Measurements from ENCODE around the gene KCNH2. TPM values are rescaled to one million over a fixed set of nuclear protein-coding genes. Genes with fewer than 3 reads are reported as not detected.
A peak's percentile ranks its signal among the peaks of the same experiment; 100 is the strongest.
"Not testable (repeated sequence)": the region's sequence is repeated elsewhere in the genome, so short reads cannot be mapped to it uniquely, and the experiment has no call there.

Gene KCNH2
- 1 to 10 TPM in 1 of 2 donors, under 1 TPM in 1; 0.65 to 2.4 TPM for total RNA-seq
- under 1 TPM; 0.23 to 0.63 TPM for polyA plus RNA-seq
- long read RNA-seq, donor 1, partial matches to known transcripts = 2 of 4 reads
- long read RNA-seq, donor 1, other reads (novel, unspliced or antisense) = 0 of 4 reads
- long read RNA-seq, donor 2, partial matches to known transcripts = 0 of 1 reads
- long read RNA-seq, donor 2, other reads (novel, unspliced or antisense) = 0 of 1 reads

DNA sequence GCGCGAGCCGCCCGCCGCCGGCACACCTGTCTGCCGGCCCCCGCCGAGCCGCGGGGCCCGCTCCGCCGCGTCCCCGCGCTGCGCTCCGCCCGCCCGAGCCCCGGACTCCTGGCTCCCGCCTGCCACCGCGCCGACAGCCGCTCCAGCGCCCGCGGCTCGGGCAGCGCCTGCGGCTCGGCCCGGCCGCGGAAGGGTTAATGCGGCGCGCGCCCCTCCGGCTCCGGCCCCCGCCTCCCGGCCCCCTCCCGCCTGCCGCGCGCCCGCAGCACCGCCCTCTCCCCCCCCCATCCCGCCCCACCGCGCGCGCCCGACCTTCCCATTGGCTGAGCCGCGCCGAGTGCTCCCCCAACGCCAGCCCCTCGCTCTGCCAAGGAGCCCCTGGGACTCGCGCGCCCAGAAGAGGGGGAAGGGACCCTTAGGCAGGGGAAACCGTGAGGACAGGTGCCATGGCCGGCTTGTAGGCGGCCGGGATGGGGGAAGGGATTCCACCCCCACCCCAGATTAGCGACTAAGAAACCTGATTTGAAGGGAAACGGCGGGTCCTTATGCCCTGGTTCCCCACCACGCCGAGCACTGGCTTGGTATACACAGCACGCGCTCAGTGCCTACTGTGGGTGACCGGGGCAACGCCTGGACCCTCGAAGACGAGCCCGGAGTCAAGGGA, at the start of gene KCNH2:
Gene KCNH2 (minus strand): TSS at position 196 of the 664 bp plus-strand sequence. CDS start 408 bp downstream, outside the sequence.
- 1% methylated on average over 35 to 81 of the region's 81 CpGs for WGBS, 2 donors
- Histone ChIP-seq H3K9me3 (ENCODE audit: control insufficient read depth, low read length) (no peaks in the 10 kb centered on the region), H3K27me3 (ENCODE audit: control insufficient read depth in 1 of 2, insufficient read depth in 2 of 2, low read length in 1 of 2) (no peaks in the 10 kb centered on the region), H3K27ac (ENCODE audit: low read depth in 1 of 2, low read length in 2 of 2) (no peak within 1 kb of the TSS), H3K4me1 (ENCODE audit: control insufficient read depth in 1 of 2, insufficient read depth in 2 of 2, low read length in 2 of 2) (peaks cover 0 to 4% of the 10 kb centered on the region in 2 donors), H3K36me3 (ENCODE audit: control insufficient read depth in 1 of 2, insufficient read depth in 2 of 2, low read length in 1 of 2) (no peaks in the 10 kb centered on the region), H3K4me3 (ENCODE audit: low read length in 2 of 2) (peak within 1 kb of the TSS; percentile 27 to 36)
- ATAC-seq (ENCODE audit: low FRiP score) (no peak), DNase-seq (no peak)
- intact Hi-C loops (cut with DNase I) = no loop called here

- ATAC-seq (ENCODE audit: low FRiP score); H3K27me3 ChIP-seq (ENCODE audit: control insufficient read depth in 1 of 2, insufficient read depth in 2 of 2, low read length in 1 of 2); DNase-seq; H3K9me3 ChIP-seq (ENCODE audit: control insufficient read depth, low read length); H3K27ac ChIP-seq (ENCODE audit: low read depth in 1 of 2, low read length in 2 of 2); H3K36me3 ChIP-seq (ENCODE audit: control insufficient read depth in 1 of 2, insufficient read depth in 2 of 2, low read length in 1 of 2); H3K4me1 ChIP-seq (ENCODE audit: control insufficient read depth in 1 of 2, insufficient read depth in 2 of 2, low read length in 2 of 2): not testable (repeated sequence)
- 7 to 13% methylated on average over 16 of the region's 16 CpGs for WGBS, 2 donors
- peak overlapping the region; percentile 37 to 62 for H3K4me3 ChIP-seq (ENCODE audit: low read length in 2 of 2)
- intact Hi-C loops (cut with DNase I) = loop anchor here (2.0 to 5.0 kb wide), 3 partner anchors 31 to 85 kb away; partner anchors contain the start of genes SLC4A2 (in 1 of the 2) and TMUB1 (in 1 of the 2)
Measured at GRCh38 chr7:151027728-151028130, 49.6 kb upstream of the KCNH2 start.

- not testable (repeated sequence) for H3K4me3 ChIP-seq (ENCODE audit: low read length in 2 of 2); H3K4me1 ChIP-seq (ENCODE audit: control insufficient read depth in 1 of 2, insufficient read depth in 2 of 2, low read length in 2 of 2); DNase-seq; H3K27ac ChIP-seq (ENCODE audit: low read depth in 1 of 2, low read length in 2 of 2); H3K36me3 ChIP-seq (ENCODE audit: control insufficient read depth in 1 of 2, insufficient read depth in 2 of 2, low read length in 1 of 2); H3K9me3 ChIP-seq (ENCODE audit: control insufficient read depth, low read length); H3K27me3 ChIP-seq (ENCODE audit: control insufficient read depth in 1 of 2, insufficient read depth in 2 of 2, low read length in 1 of 2); ATAC-seq (ENCODE audit: low FRiP score)
- intact Hi-C loops (cut with DNase I) = loop anchor here (5.0 kb wide), 1 partner anchor 85 kb away; no protein-coding TSS in a partner anchor
- WGBS, 2 donors = 56 to 61% methylated on average over 19 of the region's 19 CpGs
Measured at GRCh38 chr7:151026771-151027727, 48.9 kb upstream of the KCNH2 start.

GRCh38 chr7:151025924-151026671, 48.0 kb upstream of the KCNH2 start:
- no peak overlapping the region for H3K27ac ChIP-seq (ENCODE audit: low read depth in 1 of 2, low read length in 2 of 2)
- no peaks in the 10 kb centered on the region for H3K9me3 ChIP-seq (ENCODE audit: control insufficient read depth, low read length)
- H3K36me3 ChIP-seq (ENCODE audit: control insufficient read depth in 1 of 2, insufficient read depth in 2 of 2, low read length in 1 of 2) = no peaks in the 10 kb centered on the region
- no peak overlapping the region for H3K4me3 ChIP-seq (ENCODE audit: low read length in 2 of 2)
- no peaks in the 10 kb centered on the region for H3K4me1 ChIP-seq (ENCODE audit: control insufficient read depth in 1 of 2, insufficient read depth in 2 of 2, low read length in 2 of 2)
- intact Hi-C loops (cut with DNase I) = loop anchor here (5.0 kb wide), 1 partner anchor 86 kb away; no protein-coding TSS in a partner anchor
- H3K27me3 ChIP-seq (ENCODE audit: control insufficient read depth in 1 of 2, insufficient read depth in 2 of 2, low read length in 1 of 2) = no peaks in the 10 kb centered on the region
- 91 to 93% methylated on average over 4 of the region's 4 CpGs for WGBS, 2 donors
- ATAC-seq (ENCODE audit: low FRiP score) = no peak
- DNase-seq = no peak

- ATAC-seq (ENCODE audit: low FRiP score) = no peak
- Histone ChIP-seq H3K9me3 (ENCODE audit: control insufficient read depth, low read length) (no peaks in the 10 kb centered on the region), H3K27ac (ENCODE audit: low read depth in 1 of 2, low read length in 2 of 2) (no peak within 1 kb of the TSS), H3K36me3 (ENCODE audit: control insufficient read depth in 1 of 2, insufficient read depth in 2 of 2, low read length in 1 of 2) (no peaks in the 10 kb centered on the region), H3K4me1 (ENCODE audit: control insufficient read depth in 1 of 2, insufficient read depth in 2 of 2, low read length in 2 of 2) (no peaks in the 10 kb centered on the region), H3K27me3 (ENCODE audit: control insufficient read depth in 1 of 2, insufficient read depth in 2 of 2, low read length in 1 of 2) (no peaks in the 10 kb centered on the region), H3K4me3 (ENCODE audit: low read length in 2 of 2) (no peak within 1 kb of the TSS)
- no peak for DNase-seq
- whole genome bisulfite sequencing, 2 donors = 79 to 88% methylated on average over 4 of the region's 4 CpGs
- intact Hi-C loops (cut with DNase I) = loop anchor here (5.0 kb wide), 1 partner anchor 88 kb away; no protein-coding TSS in a partner anchor
Measured at GRCh38 chr7:151024435-151025056, 46.4 kb upstream of the KCNH2 start, which contains the start of gene ATG9B. TSS of gene ATG9B (minus strand) at chr7:151024494. CDS start at chr7:151024423, 71 bp downstream.

GRCh38 chr7:151023232-151023631, 45.1 kb upstream of the KCNH2 start:
- intact Hi-C loops (cut with DNase I) = no loop called here
- DNase-seq (no peak), ATAC-seq (ENCODE audit: low FRiP score) (no peak)
- no peaks in the 10 kb centered on the region for H3K9me3 ChIP-seq (ENCODE audit: control insufficient read depth, low read length)
- H3K36me3 ChIP-seq (ENCODE audit: control insufficient read depth in 1 of 2, insufficient read depth in 2 of 2, low read length in 1 of 2) = no peaks in the 10 kb centered on the region
- H3K4me3 ChIP-seq (ENCODE audit: low read length in 2 of 2) = no peak overlapping the region
- no peaks in the 10 kb centered on the region for H3K4me1 ChIP-seq (ENCODE audit: control insufficient read depth in 1 of 2, insufficient read depth in 2 of 2, low read length in 2 of 2)
- H3K27me3 ChIP-seq (ENCODE audit: control insufficient read depth in 1 of 2, insufficient read depth in 2 of 2, low read length in 1 of 2) = no peaks in the 10 kb centered on the region
- no peak overlapping the region for H3K27ac ChIP-seq (ENCODE audit: low read depth in 1 of 2, low read length in 2 of 2)
- 74 to 79% methylated on average over 10 of the region's 10 CpGs for WGBS, 2 donors

DNA sequence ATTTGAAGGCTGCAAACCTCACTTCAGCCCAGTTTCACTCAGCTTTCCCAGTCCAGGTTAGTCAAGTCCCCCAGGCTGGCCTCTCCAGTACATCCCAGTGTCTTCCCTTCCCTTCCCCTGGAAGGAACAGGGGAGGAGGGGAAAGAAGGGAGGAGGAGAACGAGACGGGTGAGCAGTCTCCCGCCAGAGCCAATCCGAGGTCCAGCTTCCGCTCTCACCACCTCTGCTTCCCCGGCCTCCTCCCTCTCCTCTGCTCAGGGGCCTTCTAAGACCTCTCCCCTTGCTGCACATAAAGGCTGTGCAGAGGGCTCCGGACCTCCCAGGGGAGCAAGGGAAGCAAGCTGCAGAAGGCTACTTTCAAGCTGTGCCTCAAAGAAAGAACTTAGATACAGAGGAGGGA, 42.1 kb upstream of the KCNH2 start:
- no peak overlapping the region for H3K4me3 ChIP-seq (ENCODE audit: low read length in 2 of 2)
- ATAC-seq (ENCODE audit: low FRiP score) = no peak
- intact Hi-C loops (cut with DNase I) = no loop called here
- no peak for DNase-seq
- no peaks in the 10 kb centered on the region for H3K27me3 ChIP-seq (ENCODE audit: control insufficient read depth in 1 of 2, insufficient read depth in 2 of 2, low read length in 1 of 2)
- no peaks in the 10 kb centered on the region for H3K9me3 ChIP-seq (ENCODE audit: control insufficient read depth, low read length)
- H3K4me1 ChIP-seq (ENCODE audit: control insufficient read depth in 1 of 2, insufficient read depth in 2 of 2, low read length in 2 of 2) = no peaks in the 10 kb centered on the region
- WGBS, 2 donors = 39 to 41% methylated on average over 7 of the region's 7 CpGs
- H3K36me3 ChIP-seq (ENCODE audit: control insufficient read depth in 1 of 2, insufficient read depth in 2 of 2, low read length in 1 of 2) = no peaks in the 10 kb centered on the region
- no peak overlapping the region for H3K27ac ChIP-seq (ENCODE audit: low read depth in 1 of 2, low read length in 2 of 2)
